Endothelial cell of umbilical vein (primary cell): ENCODE results near the gene CD58. TPM values are rescaled to one million over a fixed set of nuclear protein-coding genes. Genes with fewer than 3 reads are reported as not detected.

Source experiments
- BruUV-seq: library from RNA; stranded (reverse); fragments of 400-500 nt; replicated peaks from 2 replicates; lab custom pipeline; 2021; lab: Mats Ljungman, UMichigan
- CTCF ChIA-PET: fragments of 300-600, 350-600 bp; sonication (Branson Sonifier 250); formaldehyde crosslinking; loops from one replicate; lab custom pipeline; 2021; ENCODE audit warnings: antibody characterized with exemption, inconsistent platforms; lab: Charles Lee
- POLR2A ChIA-PET: fragments of 300-600, 350-600 bp; sonication (Branson Sonifier 250); formaldehyde crosslinking; loops from one replicate; lab custom pipeline; 2021; ENCODE audit warnings: antibody characterized with exemption, inconsistent platforms; lab: Charles Lee
- DNase-seq: peaks from one replicate; pipeline ENCODE4 v3.0.0-alpha.2; 2011; ENCODE audit warnings: low read depth, low spot score
- FAIRE-seq: peaks from 2 replicates; lab custom pipeline; 2011; peaks lifted over from hg19 to GRCh38; lab: Jason Lieb, UNC
- H2AFZ ChIP-seq: 2 replicates; pipeline ENCODE4 v1.6.0; 2012; ENCODE audit warnings: low read depth, low read length, control low read depth, inconsistent platforms
- H3K27ac ChIP-seq: 2 replicates; pipeline ENCODE4 v1.5.1; 2011; ENCODE audit warnings: low read depth, mild to moderate bottlenecking, control low read depth, low read length, moderate library complexity; ENCODE audit not compliant: insufficient read depth
- H3K27me3 ChIP-seq, 2 experiments: 2 replicates each; pipeline versions ENCODE4 v1.6.0 to v1.6.1; 2011; ENCODE audit warnings: low read length in 2 of 2, mixed read lengths in 1 of 2; ENCODE audit not compliant: control insufficient read depth in 2 of 2, insufficient read depth in 2 of 2
- H3K36me3 ChIP-seq, 2 experiments: 2 replicates in 1 of 2; 3 replicates in 1 of 2; pipeline ENCODE4 v1.5.1; 2011; ENCODE audit warnings: low read length in 2 of 2, mild to moderate bottlenecking in 1 of 2, moderate library complexity in 1 of 2; ENCODE audit not compliant: control insufficient read depth in 2 of 2, insufficient read depth in 2 of 2; ENCODE audit errors: extremely low read depth in 1 of 2
- H3K4me1 ChIP-seq: 3 replicates; pipeline ENCODE4 v1.5.1; 2011; ENCODE audit warnings: mild to moderate bottlenecking, low read length; ENCODE audit not compliant: control insufficient read depth, insufficient read depth; ENCODE audit errors: extremely low read depth
- H3K4me2 ChIP-seq: 2 replicates; pipeline ENCODE4 v1.6.1; 2011; ENCODE audit warnings: low read length, control low read depth, mixed read lengths; ENCODE audit not compliant: insufficient read depth
- H3K4me3 ChIP-seq, 3 experiments: fragments of 200-600 bp in 1 of 3; sonication (generic), shearing (Covaris generic) in 1 of 3; replicated peaks in 1 of 3; 2 replicates each; pipeline ENCODE4 v1.5.1; 2011 to 2016; ENCODE audit warnings: control low read depth in 3 of 3, low read length in 3 of 3, mild to moderate bottlenecking in 2 of 3, inconsistent platforms in 1 of 3, low read depth in 1 of 3, moderate library complexity in 1 of 3; ENCODE audit not compliant: insufficient read depth in 1 of 3
- H3K79me2 ChIP-seq: 2 replicates; pipeline ENCODE4 v1.6.0; 2012; ENCODE audit warnings: low read length, inconsistent platforms; ENCODE audit not compliant: control insufficient read depth, insufficient read depth
- H3K9ac ChIP-seq: replicated peaks from 2 replicates; pipeline ENCODE3; 2011; ENCODE audit warnings: low read length, control low read depth; ENCODE audit not compliant: insufficient read depth; ENCODE audit errors: extremely low read depth
- H3K9me1 ChIP-seq: replicated peaks from 3 replicates; pipeline ENCODE4 v1.6.0; 2011; ENCODE audit warnings: mild to moderate bottlenecking, low read length; ENCODE audit not compliant: control insufficient read depth, insufficient read depth; ENCODE audit errors: extremely low read depth
- H3K9me3 ChIP-seq: replicated peaks from 2 replicates; pipeline ENCODE4 v1.5.1; 2012; ENCODE audit warnings: low read length, inconsistent platforms; ENCODE audit not compliant: control insufficient read depth, insufficient read depth
- H4K20me1 ChIP-seq: replicated peaks from 2 replicates; pipeline ENCODE3; 2011; ENCODE audit warnings: mild to moderate bottlenecking, low read length; ENCODE audit not compliant: control insufficient read depth, insufficient read depth; ENCODE audit errors: extremely low read depth
- EZH2 ChIP-seq: IDR thresholded peaks from 2 replicates; pipeline ENCODE4 v1.6.1; 2012; ENCODE audit warnings: borderline replicate concordance, low read depth, mild to moderate bottlenecking, moderate library complexity, low read length, inconsistent platforms; ENCODE audit not compliant: severe bottlenecking
- FOS ChIP-seq: IDR thresholded peaks from 2 replicates; pipeline ENCODE4 v1.6.1; 2011; ENCODE audit warnings: mild to moderate bottlenecking, low read length, moderate library complexity, borderline replicate concordance; ENCODE audit not compliant: insufficient read depth
- GATA2 ChIP-seq: IDR thresholded peaks from 2 replicates; pipeline ENCODE4 v1.7.0; 2011; ENCODE audit warnings: low read depth, mild to moderate bottlenecking, moderate library complexity, mixed read lengths, low read length; ENCODE audit not compliant: insufficient read length, insufficient read depth
- JUN ChIP-seq: IDR thresholded peaks from 2 replicates; pipeline ENCODE4 v1.6.1; 2011; ENCODE audit warnings: borderline replicate concordance, low read depth; ENCODE audit not compliant: insufficient read length, insufficient read depth
- MYC ChIP-seq: IDR thresholded peaks from one replicate; pipeline ENCODE4 v1.6.1; 2011; ENCODE audit warnings: mild to moderate bottlenecking, low read depth, low read length
- POLR2A ChIP-seq: IDR thresholded peaks from 2 replicates; pipeline ENCODE4 v1.6.1; 2012; ENCODE audit warnings: low read depth, mild to moderate bottlenecking, control low read depth, low read length
- POLR2AphosphoS5 ChIP-seq: IDR thresholded peaks from 2 replicates; pipeline ENCODE4 v1.6.1; 2012; ENCODE audit warnings: low read depth, mild to moderate bottlenecking, control low read depth, low read length, moderate library complexity; ENCODE audit not compliant: insufficient read depth
- dilution Hi-C: fragments of 300-500 bp; cut with MboI; formaldehyde crosslinking; loops from one replicate; pipeline ENCODE4 v1.15.0; 2019; ENCODE audit warnings: low sequenced_read_pairs; ENCODE audit not compliant: extremely low pct_ligation_motif_present
- intact Hi-C: fragments of 100-400 bp; cut with micrococcal nuclease; formaldehyde crosslinking; loops from one replicate; pipeline ENCODE4 v1.10.0; 2022
- polyA plus RNA-seq, 4 experiments: library from polyadenylated mRNA; depleted of rRNA in 3 of 4; stranded (reverse) in 3 of 4; unstranded in 1 of 4; fragments of >200 nt; gene quantifications; 2 replicates each; pipeline versions ENCODE4 v1.2.1 to v1.2.3, GENCODE V29; 2011 to 2012; ENCODE audit warnings: missing spikeins in 1 of 4
- total RNA-seq: library from RNA; stranded (reverse); gene quantifications from 2 replicates; pipeline ENCODE4 v1.2.3, GENCODE V29; 2021
- TF ChIP-seq, protein P1 (sequence below), 2 donors: IDR thresholded peaks; 1 replicate in 1 of 2; 2 replicates in 1 of 2; pipeline ENCODE4 v1.5.1; 2011; ENCODE audit warnings: low read length in 2 of 2, mild to moderate bottlenecking in 2 of 2, moderate library complexity in 2 of 2, control low read depth in 1 of 2, inconsistent platforms in 1 of 2, low read depth in 1 of 2; ENCODE audit not compliant: insufficient read depth in 1 of 2; ENCODE audit errors: extremely low read depth in 1 of 2
- TF ChIP-seq, protein P2 (sequence below): IDR thresholded peaks from 2 replicates; pipeline ENCODE4 v1.6.1; 2011; ENCODE audit not compliant: insufficient read depth, insufficient read length

CD58 gene
- total and polyA plus RNA-seq, 2 donors (not counting 3 experiments of a cell fraction or from before 2014, with no cell fraction given) = 9.8 to 12.7 TPM

DNA sequence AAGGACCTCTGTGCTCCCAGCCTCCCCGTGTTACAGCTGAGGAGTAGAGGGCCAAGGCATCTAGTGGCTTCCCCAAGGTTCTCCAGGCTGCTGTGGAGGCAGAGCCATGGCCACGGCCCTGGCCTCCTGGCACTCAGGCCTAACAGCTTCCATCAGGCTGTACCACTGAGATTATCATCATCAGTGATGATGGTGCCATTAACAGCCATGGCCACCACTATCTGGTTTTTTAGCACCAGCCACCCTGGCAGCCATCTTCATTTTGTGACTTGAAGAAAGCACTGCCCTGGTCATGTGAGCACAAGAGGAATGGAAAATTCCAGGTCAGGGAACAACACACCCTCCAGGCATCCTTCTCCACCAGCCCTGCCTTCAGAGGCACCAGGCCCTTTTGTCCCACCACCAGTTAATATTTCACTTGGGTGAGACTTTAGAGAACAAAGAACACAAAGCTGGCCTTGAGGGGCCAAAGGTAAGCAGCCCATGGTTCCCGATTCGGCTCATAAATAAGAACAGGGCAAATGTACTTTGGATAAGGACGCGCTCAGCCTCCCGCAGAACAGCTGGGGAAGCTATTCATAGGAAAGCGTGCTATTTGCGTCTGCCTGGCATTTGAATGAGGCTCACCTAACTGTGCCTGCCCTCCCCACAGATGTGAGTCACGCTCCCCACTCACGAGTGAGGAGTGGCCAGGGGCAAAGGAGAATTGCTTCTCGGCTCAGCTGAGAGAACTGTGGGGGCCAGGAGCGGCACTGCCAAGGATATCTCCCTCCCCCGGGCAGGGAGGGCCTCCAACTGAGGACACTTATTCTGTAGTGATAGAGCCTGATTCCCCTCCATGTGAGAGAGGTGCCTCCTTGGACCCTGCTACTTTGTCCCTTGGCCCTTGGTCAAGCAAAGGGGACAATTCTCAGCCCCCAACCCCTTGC is 95.6 kb downstream of the CD58 start:
- dilution Hi-C loops (loop anchor here (25.0 kb wide), 1 partner anchor 88 kb away; no protein-coding TSS in a partner anchor), intact Hi-C loops (no loop called here)
- Histone ChIP-seq H3K9me3 (no peaks in the 10 kb centered on the region), H3K36me3 (no peaks in the 10 kb centered on the region), H3K9me1 (no peaks in the 10 kb centered on the region), H3K79me2 (no peaks in the 10 kb centered on the region), H4K20me1 (no peaks in the 10 kb centered on the region), H3K9ac (no peak overlapping the region), H3K4me2 (no peak overlapping the region), H3K27me3 (no peaks in the 10 kb centered on the region), H3K27ac (no peak overlapping the region), H2AFZ (no peak overlapping the region), H3K4me1 (no peaks in the 10 kb centered on the region), H3K4me3 (no peak overlapping the region)
- CTCF ChIA-PET = interaction anchor here (0.8 to 5.2 kb wide), 2 partner anchors 10 to 336 kb away, joined by 3 to 38 read pairs; no protein-coding TSS in a partner anchor
- FAIRE-seq = no peak
- no TSS peak for BruUV-seq
- no peak for DNase-seq
- POLR2A ChIA-PET = no interaction called here
- TF ChIP-seq EZH2 (no peak), FOS (no peak), POLR2AphosphoS5 (no peak), POLR2A (no peak), MYC (no peak), GATA2 (no peak), JUN (no peak)
- TF ChIP-seq, protein P1, sequence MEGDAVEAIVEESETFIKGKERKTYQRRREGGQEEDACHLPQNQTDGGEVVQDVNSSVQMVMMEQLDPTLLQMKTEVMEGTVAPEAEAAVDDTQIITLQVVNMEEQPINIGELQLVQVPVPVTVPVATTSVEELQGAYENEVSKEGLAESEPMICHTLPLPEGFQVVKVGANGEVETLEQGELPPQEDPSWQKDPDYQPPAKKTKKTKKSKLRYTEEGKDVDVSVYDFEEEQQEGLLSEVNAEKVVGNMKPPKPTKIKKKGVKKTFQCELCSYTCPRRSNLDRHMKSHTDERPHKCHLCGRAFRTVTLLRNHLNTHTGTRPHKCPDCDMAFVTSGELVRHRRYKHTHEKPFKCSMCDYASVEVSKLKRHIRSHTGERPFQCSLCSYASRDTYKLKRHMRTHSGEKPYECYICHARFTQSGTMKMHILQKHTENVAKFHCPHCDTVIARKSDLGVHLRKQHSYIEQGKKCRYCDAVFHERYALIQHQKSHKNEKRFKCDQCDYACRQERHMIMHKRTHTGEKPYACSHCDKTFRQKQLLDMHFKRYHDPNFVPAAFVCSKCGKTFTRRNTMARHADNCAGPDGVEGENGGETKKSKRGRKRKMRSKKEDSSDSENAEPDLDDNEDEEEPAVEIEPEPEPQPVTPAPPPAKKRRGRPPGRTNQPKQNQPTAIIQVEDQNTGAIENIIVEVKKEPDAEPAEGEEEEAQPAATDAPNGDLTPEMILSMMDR (IDR thresholded peaks at IDR 0.05; ENCODE audit: extremely low read depth in 1 of 2, insufficient read depth in 1 of 2, low read depth in 1 of 2, low read length in 2 of 2) = no peak
- TF ChIP-seq, protein P2, sequence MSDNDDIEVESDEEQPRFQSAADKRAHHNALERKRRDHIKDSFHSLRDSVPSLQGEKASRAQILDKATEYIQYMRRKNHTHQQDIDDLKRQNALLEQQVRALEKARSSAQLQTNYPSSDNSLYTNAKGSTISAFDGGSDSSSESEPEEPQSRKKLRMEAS = no peak
